Neural cell (in vitro differentiated cells): ENCODE results near the gene MECP2. TPM values are rescaled to one million over a fixed set of nuclear protein-coding genes. Genes with fewer than 3 reads are reported as not detected.

ENCODE experiments used
- H2AFZ ChIP-seq: fragments of 200-600, 300-800 bp; sonication (generic), shearing (Covaris generic); 2 replicates; pipeline ENCODE4 v1.6.0; 2014; ENCODE audit warnings: low read depth, mild to moderate bottlenecking, antibody characterized with exemption, low read length, moderate library complexity
- H3F3A ChIP-seq: fragments of 200-600 bp; shearing (Covaris generic); 2 replicates; pipeline ENCODE4 v1.6.1; 2016; ENCODE audit warnings: mild to moderate bottlenecking, moderate library complexity, mixed read lengths, antibody characterized with exemption, low read length; ENCODE audit not compliant: insufficient read depth, poor library complexity, severe bottlenecking
- H3K27ac ChIP-seq: fragments of 200-600, 300-800 bp; sonication (generic), shearing (Covaris generic); 2 replicates; pipeline ENCODE4 v1.5.1; 2014; ENCODE audit warnings: mild to moderate bottlenecking, low read length, moderate library complexity
- H3K27me3 ChIP-seq: fragments of 300-800, 200-600 bp; sonication (generic), shearing (Covaris generic); 2 replicates; pipeline ENCODE4 v1.6.0; 2014; ENCODE audit warnings: mild to moderate bottlenecking, low read depth, low read length, moderate library complexity; ENCODE audit not compliant: insufficient read depth
- H3K36me3 ChIP-seq: fragments of 300-800, 200-600 bp; sonication (generic), shearing (Covaris generic); 2 replicates; pipeline ENCODE4 v1.5.1; 2014; ENCODE audit warnings: mild to moderate bottlenecking, antibody characterized with exemption, low read length, moderate library complexity; ENCODE audit not compliant: insufficient read depth
- H3K4me2 ChIP-seq: fragments of 300-800, 200-600 bp; sonication (generic), shearing (Covaris generic); 2 replicates; pipeline ENCODE4 v1.6.0; 2014; ENCODE audit warnings: mild to moderate bottlenecking, low read length
- H3K4me3 ChIP-seq: fragments of 300-800, 200-600 bp; sonication (generic), shearing (Covaris generic); 2 replicates; pipeline ENCODE4 v1.5.1; 2014; ENCODE audit warnings: mild to moderate bottlenecking, low read length, moderate library complexity
- H3K79me2 ChIP-seq: fragments of 200-600 bp; shearing (Covaris generic); replicated peaks from 2 replicates; pipeline ENCODE4 v1.6.0; 2014; ENCODE audit warnings: mild to moderate bottlenecking, low read length, moderate library complexity; ENCODE audit not compliant: insufficient read depth
- H3K9ac ChIP-seq: fragments of 300-800, 200-600 bp; sonication (generic), shearing (Covaris generic); 2 replicates; pipeline ENCODE4 v1.6.1; 2016; ENCODE audit warnings: mild to moderate bottlenecking, low read length, mixed read lengths
- H3K9me2 ChIP-seq: fragments of 200-600 bp; shearing (Covaris generic); 2 replicates; pipeline ENCODE4 v1.6.1; 2016; ENCODE audit warnings: mild to moderate bottlenecking, low read length, mixed read lengths; ENCODE audit not compliant: insufficient read depth
- H3K9me3 ChIP-seq: fragments of 200-600, 300-800 bp; sonication (generic), shearing (Covaris generic); 2 replicates; pipeline ENCODE4 v1.6.1; 2016; ENCODE audit warnings: mild to moderate bottlenecking, mixed run types, low read length, moderate library complexity, mixed read lengths
- H4K20me1 ChIP-seq: fragments of 200-600 bp; shearing (Covaris generic); 2 replicates; pipeline ENCODE4 v1.6.1; 2016; ENCODE audit warnings: mild to moderate bottlenecking, mixed run types; ENCODE audit not compliant: insufficient read depth
- CTCF ChIP-seq: fragments of 450-650 bp; IDR thresholded peaks from 2 replicates; pipeline ENCODE4 v1.5.1; 2014; ENCODE audit warnings: antibody characterized with exemption, mild to moderate bottlenecking, moderate library complexity; ENCODE audit not compliant: poor library complexity, severe bottlenecking
- EP300 ChIP-seq: fragments of 450-650 bp; conservative IDR thresholded peaks from 2 replicates; pipeline ENCODE4 v1.6.1; 2014; ENCODE audit warnings: antibody characterized with exemption, mild to moderate bottlenecking, moderate library complexity; ENCODE audit not compliant: poor library complexity, severe bottlenecking
- EZH2 ChIP-seq: fragments of 200-600, 300-800 bp; shearing (Covaris generic), sonication (generic); IDR thresholded peaks from 2 replicates; pipeline ENCODE4 v1.6.1; 2014; ENCODE audit warnings: antibody characterized with exemption, low read length, borderline replicate concordance, mild to moderate bottlenecking; ENCODE audit not compliant: insufficient read depth, poor library complexity, severe bottlenecking
- MXI1 ChIP-seq: fragments of 450-650 bp; conservative IDR thresholded peaks from 2 replicates; pipeline ENCODE4 v1.6.1; 2014; ENCODE audit warnings: antibody characterized with exemption, mild to moderate bottlenecking; ENCODE audit not compliant: poor library complexity, severe bottlenecking
- POLR2AphosphoS5 ChIP-seq: IDR thresholded peaks from 2 replicates; pipeline ENCODE4 v1.6.1; 2012
- RAD21 ChIP-seq: fragments of 450-650 bp; conservative IDR thresholded peaks from 2 replicates; pipeline ENCODE4 v1.6.1; 2014; ENCODE audit warnings: antibody characterized with exemption, mild to moderate bottlenecking, moderate library complexity
- SMC3 ChIP-seq: fragments of 450-650 bp; conservative IDR thresholded peaks from 2 replicates; pipeline ENCODE4 v1.6.1; 2014; ENCODE audit warnings: antibody characterized with exemption, mild to moderate bottlenecking, moderate library complexity; ENCODE audit not compliant: poor library complexity
- TAF1 ChIP-seq: IDR thresholded peaks from 2 replicates; pipeline ENCODE4 v1.6.1; 2012; ENCODE audit warnings: low read depth
- polyA plus RNA-seq: library from polyadenylated mRNA; depleted of rRNA; stranded (reverse); fragments of >200 nt; gene quantifications from 2 replicates; pipeline ENCODE4 v1.2.3, GENCODE V29; 2014
- TF ChIP-seq, protein P1 (sequence below): IDR thresholded peaks from 2 replicates; pipeline ENCODE4 v1.6.1; 2012; ENCODE audit warnings: borderline replicate concordance

MECP2 gene
- polyA plus RNA-seq, 1 donor from 2014 or later: 14.5 TPM

- Histone ChIP-seq H3K27me3 (no peaks in the 10 kb centered on the region), H3K27ac (no peak overlapping the region), H3K9ac (no peak overlapping the region), H3K9me2 (no peaks in the 10 kb centered on the region), H3K4me2 (no peak overlapping the region), H3K36me3 (no peaks in the 10 kb centered on the region), H3K9me3 (no peaks in the 10 kb centered on the region), H3F3A (no peaks in the 10 kb centered on the region), H3K4me3 (no peak overlapping the region), H2AFZ (no peak overlapping the region), H4K20me1 (no peaks in the 10 kb centered on the region), H3K79me2 (no peaks in the 10 kb centered on the region)
- TF ChIP-seq SMC3: no peak
Observed at GRCh38 chrX:153983321-153983801, 114.2 kb downstream of the MECP2 start.

DNA sequence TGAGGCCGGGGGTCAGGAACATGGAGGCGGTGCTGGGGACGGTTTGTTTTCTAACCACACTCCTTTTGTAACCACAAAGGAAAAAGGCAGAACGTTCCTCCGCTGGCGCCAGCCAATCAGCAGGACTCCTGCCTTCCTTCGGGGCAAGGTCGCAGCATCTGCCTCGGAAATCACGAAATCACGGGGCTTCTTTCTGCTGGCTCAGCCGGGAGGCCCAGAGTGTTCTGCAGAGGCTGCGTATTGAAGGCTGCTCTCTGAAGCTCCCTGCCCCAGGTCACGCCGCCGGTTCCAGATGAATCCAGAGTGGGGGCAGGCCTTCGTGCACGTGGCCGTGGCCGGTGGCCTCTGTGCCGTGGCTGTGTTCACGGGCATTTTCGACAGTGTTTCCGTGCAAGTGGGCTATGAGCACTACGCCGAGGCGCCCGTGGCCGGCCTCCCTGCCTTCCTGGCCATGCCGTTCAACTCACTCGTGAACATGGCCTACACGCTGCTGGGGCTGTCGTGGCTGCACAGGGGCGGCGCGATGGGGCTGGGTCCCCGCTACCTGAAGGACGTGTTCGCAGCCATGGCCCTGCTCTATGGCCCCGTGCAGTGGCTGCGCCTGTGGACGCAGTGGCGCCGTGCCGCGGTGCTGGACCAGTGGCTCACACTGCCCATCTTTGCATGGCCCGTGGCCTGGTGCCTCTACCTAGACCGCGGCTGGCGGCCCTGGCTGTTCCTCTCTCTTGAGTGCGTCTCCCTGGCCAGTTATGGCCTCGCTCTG is 115.6 kb downstream of the MECP2 start:
- H3K4me3 ChIP-seq: no peak overlapping the region
- H3F3A ChIP-seq: no peaks in the 10 kb centered on the region
- H2AFZ ChIP-seq: no peak overlapping the region
- TF ChIP-seq RAD21: no peak
- TF ChIP-seq POLR2AphosphoS5: no peak
- TF ChIP-seq MXI1: no peak
- no peak for TF ChIP-seq CTCF
- no peak for TF ChIP-seq SMC3
- TF ChIP-seq, protein P1, sequence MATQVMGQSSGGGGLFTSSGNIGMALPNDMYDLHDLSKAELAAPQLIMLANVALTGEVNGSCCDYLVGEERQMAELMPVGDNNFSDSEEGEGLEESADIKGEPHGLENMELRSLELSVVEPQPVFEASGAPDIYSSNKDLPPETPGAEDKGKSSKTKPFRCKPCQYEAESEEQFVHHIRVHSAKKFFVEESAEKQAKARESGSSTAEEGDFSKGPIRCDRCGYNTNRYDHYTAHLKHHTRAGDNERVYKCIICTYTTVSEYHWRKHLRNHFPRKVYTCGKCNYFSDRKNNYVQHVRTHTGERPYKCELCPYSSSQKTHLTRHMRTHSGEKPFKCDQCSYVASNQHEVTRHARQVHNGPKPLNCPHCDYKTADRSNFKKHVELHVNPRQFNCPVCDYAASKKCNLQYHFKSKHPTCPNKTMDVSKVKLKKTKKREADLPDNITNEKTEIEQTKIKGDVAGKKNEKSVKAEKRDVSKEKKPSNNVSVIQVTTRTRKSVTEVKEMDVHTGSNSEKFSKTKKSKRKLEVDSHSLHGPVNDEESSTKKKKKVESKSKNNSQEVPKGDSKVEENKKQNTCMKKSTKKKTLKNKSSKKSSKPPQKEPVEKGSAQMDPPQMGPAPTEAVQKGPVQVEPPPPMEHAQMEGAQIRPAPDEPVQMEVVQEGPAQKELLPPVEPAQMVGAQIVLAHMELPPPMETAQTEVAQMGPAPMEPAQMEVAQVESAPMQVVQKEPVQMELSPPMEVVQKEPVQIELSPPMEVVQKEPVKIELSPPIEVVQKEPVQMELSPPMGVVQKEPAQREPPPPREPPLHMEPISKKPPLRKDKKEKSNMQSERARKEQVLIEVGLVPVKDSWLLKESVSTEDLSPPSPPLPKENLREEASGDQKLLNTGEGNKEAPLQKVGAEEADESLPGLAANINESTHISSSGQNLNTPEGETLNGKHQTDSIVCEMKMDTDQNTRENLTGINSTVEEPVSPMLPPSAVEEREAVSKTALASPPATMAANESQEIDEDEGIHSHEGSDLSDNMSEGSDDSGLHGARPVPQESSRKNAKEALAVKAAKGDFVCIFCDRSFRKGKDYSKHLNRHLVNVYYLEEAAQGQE: no peak
- no peak for TF ChIP-seq TAF1
- no peaks in the 10 kb centered on the region for H3K79me2 ChIP-seq
- no peaks in the 10 kb centered on the region for H3K27me3 ChIP-seq
- no peaks in the 10 kb centered on the region for H3K9me3 ChIP-seq
- no peaks in the 10 kb centered on the region for H3K36me3 ChIP-seq
- H3K9me2 ChIP-seq: no peaks in the 10 kb centered on the region
- no peak overlapping the region for H3K27ac ChIP-seq
- no peak overlapping the region for H3K9ac ChIP-seq
- no peak overlapping the region for H3K4me2 ChIP-seq
- H4K20me1 ChIP-seq: no peaks in the 10 kb centered on the region

DNA sequence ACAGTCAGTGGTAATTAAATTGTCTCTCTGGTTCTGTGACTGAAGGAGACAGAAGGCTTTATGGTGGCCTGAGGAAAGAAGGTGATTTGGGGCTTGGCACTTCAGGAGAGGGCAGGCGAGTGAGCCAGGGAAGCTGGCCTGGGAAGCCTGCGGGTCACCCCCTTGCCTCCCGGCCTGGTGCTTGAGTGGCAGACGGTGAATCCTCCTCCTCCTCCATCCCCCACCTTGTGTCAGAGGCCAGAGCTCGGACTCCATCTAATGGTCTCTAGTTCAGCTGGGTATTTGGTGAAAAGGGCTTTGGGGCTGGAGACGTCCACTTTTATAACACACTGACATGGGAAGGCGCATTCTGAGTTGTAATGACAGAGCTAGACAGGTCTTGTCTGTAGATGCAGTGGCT is 116.3 kb downstream of the MECP2 start:
- Histone ChIP-seq H3K4me3 (no peak overlapping the region), H3F3A (no peaks in the 10 kb centered on the region), H3K36me3 (no peaks in the 10 kb centered on the region), H2AFZ (no peak overlapping the region), H4K20me1 (no peaks in the 10 kb centered on the region), H3K9ac (no peak overlapping the region), H3K9me2 (no peaks in the 10 kb centered on the region), H3K79me2 (no peaks in the 10 kb centered on the region), H3K27me3 (no peaks in the 10 kb centered on the region), H3K4me2 (no peak overlapping the region), H3K9me3 (no peaks in the 10 kb centered on the region), H3K27ac (no peak overlapping the region)
- TF ChIP-seq TAF1 (no peak), MXI1 (no peak), CTCF (no peak), EP300 (no peak), EZH2 (no peak), SMC3 (no peak), POLR2AphosphoS5 (no peak), RAD21 (no peak)
- TF ChIP-seq, protein P1: no peak
